SH-SY5Y (cell line): ENCODE data around the gene PDCD1.

Experiments
- GATA2 ChIP-seq: IDR thresholded peaks from 2 replicates; pipeline ENCODE4 v1.6.1; 2011; ENCODE audit warnings: mild to moderate bottlenecking, low read depth, low read length
- GATA3 ChIP-seq: IDR thresholded peaks from 2 replicates; pipeline ENCODE4 v1.6.1; 2011; ENCODE audit warnings: low read depth, mild to moderate bottlenecking, low read length, moderate library complexity

DNA sequence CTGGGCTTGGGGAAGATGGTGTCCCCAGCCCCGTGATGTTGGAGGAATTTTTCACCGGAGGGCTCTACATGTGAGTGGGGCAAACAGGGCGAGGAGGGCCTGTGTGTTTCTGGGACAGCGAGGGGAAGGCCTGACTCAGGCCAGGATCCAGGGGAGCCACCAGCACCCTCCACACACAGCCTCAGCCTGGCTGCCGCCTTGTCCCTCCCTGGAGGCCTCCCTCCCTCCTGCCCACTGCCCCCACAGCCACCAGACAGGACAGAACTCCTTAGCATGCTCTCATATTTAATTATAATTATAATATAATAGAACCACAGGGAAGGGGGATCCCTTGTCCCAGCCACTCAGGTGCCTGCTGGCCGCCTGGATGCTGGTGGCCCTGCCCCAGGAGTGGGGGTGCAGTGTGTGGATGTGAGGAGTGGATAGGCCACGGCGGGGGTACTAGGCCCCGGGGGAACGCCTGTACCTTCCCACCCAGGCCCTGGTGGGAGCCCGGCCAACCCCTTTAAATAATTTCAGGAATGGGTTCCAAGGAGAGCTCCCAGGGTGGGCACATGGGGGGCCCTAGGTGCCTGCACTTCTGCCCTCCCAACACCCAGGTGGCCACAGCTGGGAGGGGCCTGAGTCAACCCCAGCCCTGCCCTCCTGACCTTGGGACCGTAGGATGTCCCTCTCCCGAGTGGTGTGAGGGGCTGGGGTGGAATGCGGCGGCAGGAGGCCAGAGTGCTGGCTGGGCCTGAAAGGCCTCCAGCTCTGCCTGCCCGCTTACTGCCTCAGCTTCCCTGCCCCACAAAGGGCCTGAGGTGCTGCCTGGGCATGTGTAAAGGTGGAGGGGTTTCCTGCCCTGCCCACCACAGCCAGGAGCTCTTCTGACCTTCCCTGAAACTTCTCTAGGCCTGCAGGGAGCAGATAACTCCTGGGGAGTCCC, 8.8 kb downstream of the PDCD1 start:
- TF ChIP-seq GATA2, result no peak
- TF ChIP-seq GATA3, result no peak
